ENCODE data around the gene SYNM. TPM values are rescaled to one million over a fixed set of nuclear protein-coding genes. Genes with fewer than 3 reads are reported as not detected.

Gene SYNM
- total RNA-seq, 1 experiment from 2014 or later, result 1.9 TPM

DNA sequence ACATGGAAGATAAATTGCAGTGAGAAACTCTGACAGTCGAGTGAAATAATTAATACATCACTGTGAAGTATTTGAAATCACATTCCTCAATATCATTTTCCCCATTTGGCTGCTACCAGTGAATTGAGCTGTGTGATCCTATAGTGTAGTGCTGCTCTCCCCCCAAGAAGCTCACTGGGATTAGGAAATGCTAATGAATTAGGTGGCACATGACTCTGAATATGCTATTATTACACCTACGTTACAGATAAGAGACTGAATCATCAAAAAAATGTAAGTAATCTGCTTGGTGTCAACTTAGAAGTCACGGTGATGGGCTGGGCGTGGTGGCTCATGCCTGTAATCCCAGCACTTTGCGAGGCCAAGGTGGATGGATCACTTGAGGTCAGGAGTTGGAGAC, 34.7 kb upstream of the SYNM start:
- H3K27me3 Mint-ChIP-seq (ENCODE audit: low read depth), result no peaks in the 10 kb centered on the region; the same call in none of the 2 replicates
- no peak overlapping the region for H3K4me2 ChIP-seq (ENCODE audit: insufficient read depth, insufficient read length, low read length)
- no peaks in the 10 kb centered on the region for H3K27me3 ChIP-seq (ENCODE audit: insufficient read depth, low read length)
- H3T11ph ChIP-seq (ENCODE audit: low read length), result no peak overlapping the region
- no peaks in the 10 kb centered on the region for H3K79me2 ChIP-seq (ENCODE audit: insufficient read depth, low read length)
- TF ChIP-seq, protein P1, sequence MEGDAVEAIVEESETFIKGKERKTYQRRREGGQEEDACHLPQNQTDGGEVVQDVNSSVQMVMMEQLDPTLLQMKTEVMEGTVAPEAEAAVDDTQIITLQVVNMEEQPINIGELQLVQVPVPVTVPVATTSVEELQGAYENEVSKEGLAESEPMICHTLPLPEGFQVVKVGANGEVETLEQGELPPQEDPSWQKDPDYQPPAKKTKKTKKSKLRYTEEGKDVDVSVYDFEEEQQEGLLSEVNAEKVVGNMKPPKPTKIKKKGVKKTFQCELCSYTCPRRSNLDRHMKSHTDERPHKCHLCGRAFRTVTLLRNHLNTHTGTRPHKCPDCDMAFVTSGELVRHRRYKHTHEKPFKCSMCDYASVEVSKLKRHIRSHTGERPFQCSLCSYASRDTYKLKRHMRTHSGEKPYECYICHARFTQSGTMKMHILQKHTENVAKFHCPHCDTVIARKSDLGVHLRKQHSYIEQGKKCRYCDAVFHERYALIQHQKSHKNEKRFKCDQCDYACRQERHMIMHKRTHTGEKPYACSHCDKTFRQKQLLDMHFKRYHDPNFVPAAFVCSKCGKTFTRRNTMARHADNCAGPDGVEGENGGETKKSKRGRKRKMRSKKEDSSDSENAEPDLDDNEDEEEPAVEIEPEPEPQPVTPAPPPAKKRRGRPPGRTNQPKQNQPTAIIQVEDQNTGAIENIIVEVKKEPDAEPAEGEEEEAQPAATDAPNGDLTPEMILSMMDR (conservative IDR thresholded peaks at IDR 0.05), result no peak
- H3K23ac ChIP-seq (ENCODE audit: insufficient read length, low read depth, low read length), result no peak overlapping the region
- no CpG with 5 or more reads among the region's 5 CpGs for WGBS (ENCODE audit: extremely low coverage, insufficient read length, low lambda C conversion rate)
- no peak overlapping the region for H2BK20ac ChIP-seq (ENCODE audit: low read depth, low read length, poor library complexity, severe bottlenecking)
- no peak overlapping the region for H3K14ac ChIP-seq (ENCODE audit: insufficient read depth, low read length)
- H2BK5ac ChIP-seq (ENCODE audit: insufficient read length, low read length), result no peak overlapping the region
- H3K36me3 Mint-ChIP-seq (ENCODE audit: insufficient read depth in 1 of 3, low read depth in 3 of 3), result no peaks in the 10 kb centered on the region
- no peak overlapping the region for H3K4ac ChIP-seq (ENCODE audit: low read depth, low read length)
- H3K4me1 ChIP-seq (ENCODE audit: insufficient read depth, low read length), result no peaks in the 10 kb centered on the region
- H2BK120ac ChIP-seq (ENCODE audit: low read depth, low read length, poor library complexity, severe bottlenecking), result no peak overlapping the region
- H3K9ac ChIP-seq (ENCODE audit: extremely low read depth, insufficient read length, low read length), result no peak overlapping the region
- no peaks in the 10 kb centered on the region for H3K23me2 ChIP-seq (ENCODE audit: insufficient read length, low read depth, low read length, poor library complexity, severe bottlenecking)
- H2BK12ac ChIP-seq (ENCODE audit: insufficient read length, low read depth, low read length), result no peak overlapping the region
- peaks cover 7 to 8% of the 10 kb centered on the region in 2 experiments for H3K4me1 Mint-ChIP-seq
- H4K20me1 ChIP-seq (ENCODE audit: control insufficient read depth, insufficient read depth, insufficient read length), result no peaks in the 10 kb centered on the region
- no peak overlapping the region for H3K56ac ChIP-seq (ENCODE audit: insufficient read length, low read depth, low read length)
- H4K91ac ChIP-seq (ENCODE audit: insufficient read length, low read depth, low read length), result no peak overlapping the region
- no peak overlapping the region for H3K18ac ChIP-seq (ENCODE audit: insufficient read length, low read depth, low read length)
- no peaks in the 10 kb centered on the region for H3K79me1 ChIP-seq (ENCODE audit: insufficient read depth, low read depth, low read length, poor library complexity, severe bottlenecking)
- H2AFZ ChIP-seq (ENCODE audit: low read length), result no peak overlapping the region
- H2BK15ac ChIP-seq (ENCODE audit: low read depth, low read length), result no peak overlapping the region
- H3K9me3 Mint-ChIP-seq, result no peaks in the 10 kb centered on the region
- no peak overlapping the region for H4K8ac ChIP-seq (replicated peaks; ENCODE audit: insufficient read length, low read depth, low read length)
- no peak overlapping the region for H2AK5ac ChIP-seq (ENCODE audit: insufficient read length, low read length)
- H3K9me3 ChIP-seq (ENCODE audit: control insufficient read depth, low read depth, low read length), result no peaks in the 10 kb centered on the region
- DNase-seq, result no peak
- H4K5ac ChIP-seq (ENCODE audit: insufficient read length, low read depth, low read length), result no peak overlapping the region
- H3K4me3 Mint-ChIP-seq, result no peak overlapping the region
- H3K27ac ChIP-seq (ENCODE audit: insufficient read length, low read depth, low read length), result no peak overlapping the region
- no peak overlapping the region; a peak in 1 of 7 replicates for H3K27ac Mint-ChIP-seq

All from H9 (cell line).